GM18873 (cell line): ENCODE data around the gene WDR86.

Experiments used
- ATAC-seq: cut with Tn5 transposase; IDR thresholded peaks from one replicate; pipeline ENCODE4 v1.9.1; 2021; ENCODE audit warnings: mild to moderate bottlenecking, moderate library complexity, moderate number of reproducible peaks; ENCODE audit not compliant: unreplicated experiment, low FRiP score

WDR86 gene

DNA sequence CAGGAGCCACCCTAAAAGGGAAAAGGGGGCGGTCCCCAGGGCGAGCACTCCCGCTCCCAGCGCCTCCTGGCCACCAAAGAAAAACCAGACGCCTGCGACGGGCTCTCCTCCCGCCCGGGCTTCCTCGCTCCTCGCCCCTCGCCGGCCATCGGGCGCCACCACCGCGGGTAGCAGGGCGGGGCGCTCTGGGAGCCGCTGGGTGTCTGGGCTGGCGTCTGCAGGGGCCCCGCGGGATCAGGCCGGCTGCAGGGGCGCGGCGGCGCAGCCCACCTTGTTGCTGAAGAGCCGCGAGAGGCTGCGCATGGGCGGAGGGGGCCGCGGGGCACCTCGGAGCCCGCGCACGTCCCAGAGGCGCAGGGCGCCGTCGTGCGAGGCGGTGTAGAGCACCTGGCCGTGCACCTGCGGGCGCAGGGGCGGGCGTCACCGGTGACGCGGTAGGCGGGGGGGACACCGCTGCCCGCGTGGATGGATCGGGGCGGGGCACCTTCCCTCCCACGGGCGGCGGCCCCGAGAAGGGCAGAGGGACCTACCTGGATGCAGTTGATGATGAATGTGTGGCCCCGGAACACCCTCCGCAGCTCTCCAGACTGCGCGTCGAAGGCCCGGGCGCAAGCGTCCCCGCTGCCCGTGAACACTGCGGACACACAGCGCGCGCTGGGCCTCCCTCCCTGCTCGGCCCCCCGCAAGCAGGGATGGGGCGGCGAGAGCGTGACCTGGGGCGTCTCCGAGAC is 28.3 kb downstream of the WDR86 start:
- ATAC-seq: no peak

DNA sequence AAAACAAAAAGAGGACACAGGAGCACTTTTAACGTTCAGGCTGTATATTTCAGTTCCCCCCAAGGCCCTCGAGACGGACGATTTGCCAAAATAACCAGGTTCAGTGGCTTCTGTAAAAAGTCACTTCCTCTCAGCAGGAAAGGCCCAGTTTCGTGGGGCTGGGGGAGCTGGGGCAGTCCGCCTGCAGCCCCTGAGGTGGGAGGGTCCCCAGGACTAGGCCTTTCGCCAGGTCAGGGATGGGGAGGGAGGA is 28.8 kb downstream of the WDR86 start:
- no peak for ATAC-seq

- ATAC-seq: no peak
Observed at GRCh38 chr7:151380199-151381097, 29.4 kb downstream of the WDR86 start.

DNA sequence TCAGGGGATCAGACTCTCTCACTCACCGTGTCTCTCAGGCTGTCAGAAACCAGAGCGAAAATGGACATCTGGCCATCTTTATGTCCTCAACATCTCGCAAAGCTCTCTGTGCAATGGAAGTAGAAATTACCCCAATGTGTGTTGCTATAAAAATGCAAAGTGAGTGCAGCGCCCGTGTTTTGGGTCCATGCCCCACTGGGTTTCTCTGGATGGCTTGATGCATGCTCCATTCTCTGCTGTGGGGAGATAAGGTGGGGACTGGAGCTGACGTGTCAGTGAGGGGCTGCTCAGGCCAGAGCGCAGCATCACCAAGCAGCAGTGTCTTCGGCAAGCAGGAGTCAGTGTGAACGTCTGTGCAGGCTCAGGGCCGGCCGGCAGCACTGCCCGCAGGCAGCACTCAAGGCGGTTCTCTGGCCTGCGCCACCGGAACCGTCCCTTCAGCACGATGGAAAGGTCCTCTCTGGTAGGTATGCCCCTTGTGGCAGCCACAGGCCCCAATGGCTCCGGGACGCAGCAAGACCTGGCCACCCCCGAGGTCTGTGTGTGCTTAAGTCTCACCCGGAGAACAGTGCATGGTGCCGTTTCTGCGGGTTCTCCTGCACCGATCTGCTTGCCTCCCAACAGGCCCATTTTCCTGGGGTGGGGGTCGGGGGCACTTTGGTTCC is 30.2 kb downstream of the WDR86 start:
- no peak for ATAC-seq

DNA sequence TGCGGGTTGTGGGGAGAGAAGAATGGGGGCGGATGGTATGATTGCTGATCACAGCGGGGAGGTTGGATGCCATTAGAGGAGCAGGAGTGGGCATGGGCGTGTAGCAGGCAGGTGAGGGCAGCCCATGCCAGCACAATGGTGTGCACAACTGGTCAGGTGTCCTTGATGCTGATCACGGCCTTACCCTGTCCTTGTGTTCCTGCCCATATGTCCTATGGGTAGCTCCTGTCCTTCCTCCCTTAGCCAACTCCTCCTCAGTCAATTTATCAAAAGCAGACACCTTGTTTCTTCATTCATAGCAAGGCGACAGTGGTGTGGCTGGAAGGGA is 30.7 kb downstream of the WDR86 start:
- ATAC-seq: no peak

DNA sequence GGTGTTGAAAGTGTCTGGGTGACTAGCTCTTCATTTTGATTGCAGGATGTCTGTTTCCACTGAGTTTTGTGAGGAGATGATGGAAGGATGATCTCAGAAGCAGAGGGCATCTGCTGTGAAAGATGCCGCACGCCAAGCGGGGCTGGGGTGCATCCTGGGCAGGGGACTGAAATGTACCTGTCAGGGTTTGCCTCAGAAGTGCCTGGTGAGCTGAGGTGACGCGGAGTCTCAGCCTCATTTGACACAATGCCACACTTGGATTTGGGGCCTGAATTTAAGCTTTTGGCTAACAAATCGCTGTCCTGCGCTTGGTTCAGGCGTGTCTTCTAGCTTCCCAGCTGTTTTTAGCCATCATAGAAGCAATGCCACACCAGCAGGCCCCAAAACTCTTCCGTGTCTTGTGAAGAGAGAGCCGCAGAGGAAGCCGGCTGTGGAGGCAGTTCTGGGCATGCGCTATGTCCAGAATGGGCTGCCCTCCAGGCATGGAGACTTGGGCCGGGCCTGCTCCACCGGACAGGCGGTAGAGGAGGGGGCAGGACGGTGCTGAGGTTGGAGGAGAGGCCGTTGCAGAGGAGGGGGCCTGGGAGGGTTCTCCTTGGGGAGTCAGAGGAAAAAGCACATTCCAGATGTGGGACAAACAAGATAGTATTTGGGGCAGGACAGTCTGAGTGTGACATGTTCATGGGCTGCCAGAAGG is 31.2 kb downstream of the WDR86 start:
- no peak for ATAC-seq

DNA sequence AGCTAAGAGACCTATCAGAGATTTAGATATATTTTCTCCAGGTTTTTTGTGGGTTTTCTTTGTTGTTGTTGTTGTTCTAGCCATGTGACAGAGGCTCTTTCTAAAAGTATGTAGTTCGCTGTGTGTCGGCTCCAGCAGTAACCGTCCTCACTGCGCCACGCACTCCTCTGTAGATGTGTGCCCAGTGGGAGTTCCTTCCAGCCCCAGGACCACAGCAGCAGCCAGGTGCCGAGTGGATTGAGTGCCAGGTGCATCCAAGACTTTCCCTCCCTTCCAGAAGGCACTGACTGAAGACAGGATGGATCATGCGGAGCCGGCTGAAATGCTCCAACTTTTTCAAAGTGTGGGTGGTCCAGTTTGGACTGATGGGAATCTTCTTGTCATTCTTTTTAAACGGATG is 31.8 kb downstream of the WDR86 start:
- no peak for ATAC-seq

DNA sequence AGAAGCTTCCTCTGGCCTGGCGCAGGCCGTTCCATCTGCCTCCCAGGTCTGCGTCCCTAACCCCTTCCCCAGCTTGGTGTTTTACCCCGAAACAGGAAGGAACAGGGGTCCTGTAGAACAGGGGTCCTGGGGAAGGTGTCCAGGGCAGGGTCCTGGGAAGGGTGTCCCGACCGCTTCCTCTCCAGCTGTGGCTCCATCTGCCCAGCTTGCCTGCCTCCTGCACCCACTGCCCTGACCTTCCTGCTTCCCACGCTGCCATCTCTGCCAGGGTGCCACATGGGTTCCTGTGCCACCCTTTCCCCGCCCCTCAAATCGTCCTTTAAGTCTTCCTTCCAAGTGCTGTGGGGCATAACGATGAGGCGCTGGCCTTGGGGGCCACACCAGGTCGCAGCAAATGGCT is 32.4 kb downstream of the WDR86 start:
- no peak for ATAC-seq

- ATAC-seq: no peak
Observed at GRCh38 chr7:151376218-151376902, 33.5 kb downstream of the WDR86 start.

GRCh38 chr7:151375530-151376217 is 34.2 kb downstream of the WDR86 start:
- no peak for ATAC-seq

- ATAC-seq: no peak
Observed at GRCh38 chr7:151374726-151375125, 35.1 kb downstream of the WDR86 start.

DNA sequence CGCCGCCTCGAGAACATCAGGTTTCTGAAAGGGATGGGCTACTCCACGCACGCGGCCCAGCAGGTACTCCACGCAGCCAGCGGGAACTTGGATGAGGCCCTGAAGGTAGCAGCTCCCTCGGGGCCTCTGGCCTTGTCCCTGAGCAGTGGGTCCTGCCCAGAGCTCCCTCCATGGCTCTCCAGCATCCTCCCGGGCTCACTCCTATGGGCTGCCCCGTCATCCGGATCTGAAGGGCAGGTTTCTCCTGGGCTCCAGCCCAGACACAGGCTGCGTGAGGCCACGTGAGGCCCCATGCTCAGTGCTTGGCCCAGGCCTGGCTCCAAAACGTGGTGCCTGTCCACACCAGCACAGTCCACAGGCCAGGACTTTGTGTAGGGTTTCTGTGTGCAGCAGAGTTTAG is 35.7 kb downstream of the WDR86 start:
- no peak for ATAC-seq

DNA sequence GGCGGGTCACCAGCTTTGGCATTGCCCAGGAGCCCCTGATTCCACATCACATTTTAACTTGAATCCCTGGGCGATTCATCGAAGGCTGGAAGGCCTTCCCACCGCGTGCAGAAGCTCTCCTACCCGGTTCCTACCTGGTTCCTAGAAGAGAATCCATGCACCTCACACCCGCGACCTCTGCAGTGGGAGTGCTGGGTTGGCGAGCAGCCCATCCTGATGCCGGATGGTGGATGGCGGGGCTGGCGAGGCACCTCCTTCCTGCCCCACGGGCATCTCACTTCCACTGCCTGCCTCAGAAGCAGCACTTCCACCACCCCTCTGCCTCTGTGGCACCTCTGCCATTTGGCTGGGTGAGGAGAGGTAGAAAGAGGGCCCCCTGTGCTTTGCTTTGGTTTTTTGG is 36.2 kb downstream of the WDR86 start:
- no peak for ATAC-seq

DNA sequence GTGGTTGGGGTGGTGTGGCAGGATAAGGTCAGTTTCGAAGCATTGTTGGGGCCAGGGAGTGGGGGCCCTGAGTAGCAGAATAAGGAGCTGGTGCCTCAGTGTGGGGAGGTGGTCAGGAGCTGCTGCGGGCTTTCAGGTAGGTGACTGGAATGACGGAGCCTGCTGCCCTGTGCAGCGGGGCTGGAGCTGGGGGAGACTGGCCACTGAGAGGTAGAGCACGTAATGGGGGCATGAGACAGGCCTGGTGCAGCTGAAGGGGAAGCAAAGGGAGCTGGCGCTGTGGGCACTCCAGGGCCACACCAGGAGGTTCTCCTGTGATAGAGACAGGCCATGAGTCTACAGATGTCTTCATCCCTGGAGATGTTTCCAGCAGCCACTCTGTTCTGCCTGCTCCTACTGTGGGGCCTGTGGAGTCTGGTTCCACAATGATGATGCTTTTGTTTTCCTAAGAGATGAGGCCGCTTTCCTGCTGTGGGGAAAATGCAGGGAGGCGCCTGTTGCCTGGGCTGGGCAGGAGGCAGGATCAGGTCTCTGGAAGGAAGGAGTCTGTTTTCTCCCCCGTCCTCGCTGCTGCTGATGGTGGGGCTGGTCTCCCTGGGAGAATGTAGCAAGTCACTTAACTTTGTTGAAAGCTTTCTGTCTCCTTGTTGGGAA is 37.1 kb downstream of the WDR86 start:
- ATAC-seq: no peak

DNA sequence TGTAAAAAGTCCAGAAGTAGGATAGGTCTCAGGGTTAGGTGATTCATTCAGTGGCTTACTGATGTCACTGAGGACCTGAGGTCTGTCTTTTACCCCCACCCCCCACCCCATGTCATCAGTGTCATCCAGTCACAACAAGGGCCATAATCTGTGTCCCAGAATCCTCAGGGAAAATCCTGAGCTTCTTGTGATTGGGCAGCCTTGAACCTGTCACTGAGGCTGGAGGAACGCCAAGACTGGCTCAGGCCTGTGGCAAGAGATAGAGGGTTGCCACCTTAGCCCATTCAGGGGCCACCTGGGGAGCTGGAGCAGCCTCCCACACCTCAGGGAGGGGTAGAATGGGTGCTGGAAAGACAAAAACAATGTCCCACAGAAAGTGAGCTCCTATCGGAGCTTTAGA is 38.6 kb downstream of the WDR86 start:
- ATAC-seq: no peak

GRCh38 chr7:151368136-151368571 is 41.7 kb downstream of the WDR86 start:
- peak; percentile 79 for ATAC-seq

GRCh38 chr7:151367284-151367683 is 42.6 kb downstream of the WDR86 start:
- no peak for ATAC-seq

DNA sequence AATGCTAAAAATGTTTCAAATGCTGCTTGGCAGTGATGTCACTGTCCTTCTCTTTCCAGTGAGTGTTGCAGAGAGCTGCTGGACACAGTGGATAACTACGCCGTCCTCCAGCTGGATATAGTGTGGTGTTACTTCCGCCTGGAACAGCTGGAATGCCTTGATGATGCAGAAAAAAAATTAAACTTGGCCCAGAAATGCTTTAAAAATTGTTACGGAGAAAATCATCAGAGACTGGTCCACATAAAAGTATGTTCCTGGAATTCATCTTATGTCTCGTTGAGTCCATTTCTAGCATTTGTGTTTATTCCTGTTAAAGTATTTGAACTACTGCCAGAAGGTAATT is 43.0 kb downstream of the WDR86 start:
- ATAC-seq: no peak

DNA sequence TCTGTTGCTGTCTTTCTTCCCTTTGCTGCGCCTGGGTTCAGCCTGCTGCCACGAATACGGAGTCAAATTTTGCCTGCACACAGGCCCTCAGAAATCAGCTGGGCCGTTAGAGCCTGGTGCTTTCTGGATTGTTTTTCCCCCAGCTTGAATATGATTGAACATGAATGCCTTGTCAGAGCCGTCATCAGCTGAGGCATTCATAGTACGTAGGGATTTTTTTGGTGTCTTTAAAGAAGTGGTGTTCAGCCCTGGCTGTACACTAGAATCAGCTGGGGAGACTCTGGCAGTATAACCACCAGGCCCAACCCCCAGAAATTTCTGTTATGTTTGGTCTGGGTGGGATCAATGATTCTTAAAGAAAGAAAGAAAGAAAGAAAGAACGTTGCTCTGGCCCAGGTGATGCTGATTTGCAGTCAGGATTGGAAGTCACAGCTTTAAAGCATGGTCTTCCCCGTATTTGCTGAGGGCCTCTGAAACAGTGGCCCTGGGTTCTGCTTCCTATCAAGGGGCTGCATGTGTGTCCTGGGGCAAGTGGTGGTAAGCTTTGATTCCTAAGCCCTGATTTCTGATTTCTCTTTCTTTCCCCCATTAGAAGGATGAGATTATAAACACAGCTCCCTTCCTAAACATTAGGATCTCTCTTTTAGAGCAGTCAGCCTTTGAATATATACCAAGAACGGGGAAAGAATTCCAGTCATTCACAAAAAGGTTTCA is 43.5 kb downstream of the WDR86 start:
- ATAC-seq: no peak
